Activated CD4-positive, alpha-beta T cell treated with anti-CD3 and anti-CD28 coated beads, Interleukin-2, amount 50 U/mL, for 1 hour (primary cell): ENCODE data around the gene UBA6.

Experiments used
- DNase-seq: peaks from one replicate; pipeline ENCODE4 v3.0.0-alpha.2; 2020

Gene UBA6

DNA sequence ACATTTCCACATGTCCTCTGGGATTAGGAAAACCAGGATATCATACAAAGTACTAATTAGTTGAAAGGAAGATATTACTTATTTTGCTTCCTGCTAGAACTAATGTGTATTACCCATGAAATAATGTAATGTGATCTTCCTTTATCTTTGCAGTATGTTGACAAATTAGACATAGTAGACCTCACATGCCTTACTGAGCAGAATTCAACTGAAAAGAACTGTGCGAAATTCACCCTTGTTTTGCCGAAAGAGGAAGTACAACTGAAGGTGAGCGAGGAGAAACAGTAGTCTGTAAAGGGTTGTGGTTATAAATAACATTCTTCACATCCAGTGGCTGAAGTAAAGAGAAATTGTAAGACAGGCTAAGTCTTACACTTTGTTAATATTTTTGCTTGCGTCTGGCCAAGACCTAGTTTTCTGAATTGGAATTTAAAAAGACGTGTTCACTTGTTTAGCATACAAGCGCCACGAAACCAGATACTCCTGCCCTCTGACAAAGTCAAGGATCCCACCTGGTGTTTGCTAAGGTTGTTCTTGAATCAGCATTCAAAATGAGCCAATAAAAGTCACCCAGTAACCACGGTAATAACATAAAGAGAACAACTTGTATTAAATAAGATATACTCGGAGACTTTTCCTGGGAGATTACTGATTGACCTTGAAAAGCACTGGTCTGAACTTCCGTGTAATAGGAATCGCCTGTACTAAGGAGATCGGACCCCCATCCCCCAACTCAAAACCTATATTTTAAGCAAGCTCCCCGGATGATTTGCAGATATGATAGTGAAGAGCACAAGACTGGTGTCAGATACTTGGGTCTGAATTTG is 125.5 kb downstream of the UBA6 start:
- DNase-seq = no peak

DNA sequence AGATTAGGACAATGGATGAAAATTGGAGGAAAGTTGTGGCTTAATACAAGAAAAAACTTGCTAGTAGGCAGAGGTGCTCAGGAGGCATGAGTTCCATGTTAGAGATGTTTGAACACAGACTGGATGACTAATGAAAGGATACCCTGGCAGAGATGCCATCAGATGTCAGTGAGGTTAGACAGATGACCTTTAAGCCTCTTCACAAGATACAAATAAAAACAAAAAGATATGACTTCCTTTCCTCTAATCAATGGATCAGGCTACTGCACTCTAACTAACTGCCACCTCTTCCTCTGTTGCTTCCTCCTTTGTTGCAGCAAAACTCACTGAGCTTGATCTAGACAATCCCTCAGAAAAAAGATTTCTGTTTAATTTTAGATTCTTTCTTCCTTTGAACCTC is 127.8 kb downstream of the UBA6 start:
- DNase-seq = no peak

DNA sequence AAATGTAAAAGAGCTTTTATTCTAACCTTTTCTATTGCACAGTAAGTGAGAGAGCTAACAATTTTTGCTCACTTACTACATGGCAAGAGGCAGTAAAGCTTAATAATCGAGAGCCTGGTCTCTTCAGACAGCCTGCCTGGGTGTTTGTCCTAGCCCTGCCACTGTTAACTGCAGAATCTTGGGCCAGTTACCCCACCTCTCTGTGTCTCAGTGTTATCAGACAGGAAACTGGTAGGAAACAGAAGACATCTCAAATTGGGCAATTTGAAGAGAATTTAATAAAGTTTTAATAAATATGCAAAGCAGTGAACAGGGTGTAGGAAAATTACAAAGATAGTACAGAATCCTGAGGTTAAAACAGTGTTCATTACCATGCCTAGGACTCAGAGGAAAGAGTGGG is 129.0 kb downstream of the UBA6 start:
- DNase-seq = no peak

DNA sequence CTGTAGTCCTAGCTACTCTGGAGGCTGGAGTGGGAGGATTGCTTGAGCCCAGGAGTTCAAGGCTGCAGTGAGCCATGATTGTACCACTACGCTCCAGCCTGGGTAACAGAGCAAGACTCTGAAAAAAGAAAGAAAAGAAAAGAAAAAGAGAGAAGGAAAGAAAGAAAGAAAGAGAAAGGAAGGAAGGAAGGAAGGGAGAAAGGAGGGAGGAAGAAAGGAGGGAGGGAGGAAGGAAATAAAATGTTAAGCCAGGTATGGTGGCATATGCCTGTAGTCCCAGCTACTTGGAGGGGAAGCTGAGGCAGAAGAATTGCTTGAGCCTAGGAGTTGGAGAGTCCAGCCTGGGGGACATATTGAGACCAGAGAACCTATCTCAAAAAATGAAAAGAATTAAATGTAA is 130.4 kb downstream of the UBA6 start:
- DNase-seq = no peak

DNA sequence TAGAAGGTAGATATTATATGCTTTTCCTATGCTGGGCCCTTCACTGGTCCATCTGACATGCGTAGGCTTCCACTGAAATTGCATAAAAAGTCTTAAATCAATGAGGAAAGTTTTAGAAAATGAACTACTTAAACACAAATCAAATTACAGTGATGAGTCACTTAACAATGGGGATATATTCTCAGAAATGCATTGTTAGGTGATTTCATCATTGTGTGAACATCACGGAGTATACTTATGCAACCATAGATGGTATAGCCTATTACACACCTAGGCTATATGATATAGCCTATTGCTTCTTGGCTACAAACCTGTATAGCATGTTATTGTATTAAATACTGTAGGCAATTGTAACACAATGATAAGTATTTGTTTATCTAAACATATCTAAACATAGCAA is 132.1 kb downstream of the UBA6 start:
- DNase-seq = no peak

DNA sequence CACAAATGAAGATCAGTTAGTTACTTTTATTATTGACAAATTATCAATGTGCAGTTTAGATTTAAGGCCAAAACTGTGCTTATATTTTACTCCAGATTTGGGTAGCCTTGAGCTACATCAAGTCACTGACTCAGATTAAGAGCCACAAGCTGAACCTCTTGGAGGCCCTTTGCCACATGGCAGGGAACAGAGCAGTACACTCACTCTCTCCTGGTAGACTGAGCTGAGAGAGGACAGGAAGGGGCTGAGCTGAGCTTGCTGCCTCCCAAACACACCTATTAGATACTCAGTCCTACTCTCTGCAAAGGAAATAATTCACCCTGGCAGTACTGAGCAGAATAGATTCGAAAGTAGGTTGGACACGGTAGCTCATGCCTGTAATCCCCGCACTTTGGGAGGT is 134.6 kb downstream of the UBA6 start:
- no peak for DNase-seq

DNA sequence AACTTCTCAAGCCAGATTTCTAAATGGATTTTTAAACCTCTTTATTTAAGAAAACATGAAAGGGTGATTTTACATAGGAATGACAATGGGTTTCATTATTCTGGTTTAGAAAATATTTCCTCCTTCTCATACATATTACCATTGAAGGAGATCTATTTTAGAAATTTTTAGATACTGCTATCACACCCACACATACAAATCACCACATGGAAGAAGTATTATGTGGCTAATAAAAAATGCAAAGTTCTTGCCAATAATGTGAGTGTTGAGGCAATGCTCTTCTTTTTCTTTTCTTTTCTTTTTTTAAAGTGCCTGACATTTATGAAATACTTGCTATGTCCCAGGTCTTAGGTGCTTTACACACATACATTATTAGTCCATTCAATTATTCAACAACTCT is 135.7 kb downstream of the UBA6 start:
- DNase-seq = no peak
